ENCODE data around the gene PFN4.

DNA sequence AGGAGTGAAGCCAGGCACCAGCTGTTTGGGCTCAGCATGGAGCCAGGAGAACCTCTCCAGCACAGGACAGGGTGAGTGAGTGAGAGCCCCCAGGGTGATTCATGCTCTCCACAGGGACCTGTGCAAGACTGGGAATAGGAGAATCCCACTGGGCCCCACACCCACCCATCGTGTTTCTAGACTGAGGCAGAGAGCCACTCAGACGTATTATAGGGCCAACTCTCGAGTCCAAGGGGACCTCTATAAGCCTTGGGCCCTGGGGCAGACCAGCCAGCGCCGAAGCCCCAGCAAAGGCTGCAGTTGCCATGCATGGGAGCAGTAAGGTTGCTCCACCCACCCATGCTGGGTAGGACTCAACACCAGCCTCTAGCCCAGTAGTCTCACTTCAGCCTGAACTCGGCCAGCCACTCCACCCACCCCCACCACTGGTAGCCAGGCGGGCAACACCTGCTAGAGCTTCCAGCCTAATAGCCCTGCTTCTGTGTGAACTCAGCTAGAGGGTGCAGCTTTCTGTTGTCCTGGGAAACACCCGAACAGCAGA lies 19.0 kb downstream of the PFN4 start:
- TF ChIP-seq, protein P1, sequence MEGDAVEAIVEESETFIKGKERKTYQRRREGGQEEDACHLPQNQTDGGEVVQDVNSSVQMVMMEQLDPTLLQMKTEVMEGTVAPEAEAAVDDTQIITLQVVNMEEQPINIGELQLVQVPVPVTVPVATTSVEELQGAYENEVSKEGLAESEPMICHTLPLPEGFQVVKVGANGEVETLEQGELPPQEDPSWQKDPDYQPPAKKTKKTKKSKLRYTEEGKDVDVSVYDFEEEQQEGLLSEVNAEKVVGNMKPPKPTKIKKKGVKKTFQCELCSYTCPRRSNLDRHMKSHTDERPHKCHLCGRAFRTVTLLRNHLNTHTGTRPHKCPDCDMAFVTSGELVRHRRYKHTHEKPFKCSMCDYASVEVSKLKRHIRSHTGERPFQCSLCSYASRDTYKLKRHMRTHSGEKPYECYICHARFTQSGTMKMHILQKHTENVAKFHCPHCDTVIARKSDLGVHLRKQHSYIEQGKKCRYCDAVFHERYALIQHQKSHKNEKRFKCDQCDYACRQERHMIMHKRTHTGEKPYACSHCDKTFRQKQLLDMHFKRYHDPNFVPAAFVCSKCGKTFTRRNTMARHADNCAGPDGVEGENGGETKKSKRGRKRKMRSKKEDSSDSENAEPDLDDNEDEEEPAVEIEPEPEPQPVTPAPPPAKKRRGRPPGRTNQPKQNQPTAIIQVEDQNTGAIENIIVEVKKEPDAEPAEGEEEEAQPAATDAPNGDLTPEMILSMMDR (IDR thresholded peaks at IDR 0.05) = no peak
- TF ChIP-seq POLR2A (IDR thresholded peaks at IDR 0.05) (no peak), POLR2AphosphoS5 (IDR thresholded peaks at IDR 0.05) (no peak)
